Chondrocyte (in vitro differentiated cells): ENCODE measurements around the gene CYP1B1. TPM values are rescaled to one million over a fixed set of nuclear protein-coding genes. Genes with fewer than 3 reads are reported as not detected.
"Not testable (repeated sequence)": the region's sequence is repeated elsewhere in the genome, so short reads cannot be mapped to it uniquely, and the experiment has no call there.

ENCODE experiments used
- DNase-seq: peaks from one replicate; pipeline ENCODE4 v3.0.0; 2021; ENCODE audit warnings: mixed read lengths, low spot score
- H3K27ac Mint-ChIP-seq: one replicate; pipeline ENCODE4 v1.8.0; 2021; ENCODE audit warnings: mild to moderate bottlenecking, moderate library complexity, mixed read lengths; ENCODE audit not compliant: unreplicated experiment
- H3K27me3 Mint-ChIP-seq: 2 replicates; pipeline ENCODE4 v1.8.0; 2021; ENCODE audit warnings: low read depth, mixed read lengths
- H3K36me3 Mint-ChIP-seq: 2 replicates; pipeline ENCODE4 v1.8.0; 2021; ENCODE audit warnings: low read depth, mixed read lengths
- H3K4me1 Mint-ChIP-seq: 2 replicates; pipeline ENCODE4 v1.8.0; 2021; ENCODE audit warnings: low read depth, mild to moderate bottlenecking, mixed read lengths
- H3K4me3 Mint-ChIP-seq: one replicate; pipeline ENCODE4 v1.8.0; 2021; ENCODE audit warnings: mild to moderate bottlenecking, moderate library complexity, mixed read lengths; ENCODE audit not compliant: unreplicated experiment
- H3K9me3 Mint-ChIP-seq: 2 replicates; pipeline ENCODE4 v1.8.0; 2021; ENCODE audit warnings: low read depth, mixed read lengths
- CTCF ChIP-seq: fragments of 200-600 bp; sonication (generic); IDR thresholded peaks from 2 replicates; pipeline ENCODE4 v1.5.0; 2021; ENCODE audit warnings: antibody characterized with exemption, mild to moderate bottlenecking, moderate library complexity
- total RNA-seq: library from RNA; stranded (reverse); gene quantifications from 3 replicates; pipeline ENCODE4 v1.2.1, GENCODE V29; 2021

CYP1B1 gene
- total RNA-seq, 1 donor from 2014 or later, result 135 TPM

GRCh38 chr2:38095079-38095995 lies 19.4 kb upstream of the CYP1B1 start:
- Mint-ChIP-seq H3K4me1 (peaks cover 82% of the 10 kb centered on the region), H3K27me3 (no peaks in the 10 kb centered on the region)

GRCh38 chr2:38093527-38094165 lies 17.7 kb upstream of the CYP1B1 start:
- no peaks in the 10 kb centered on the region for H3K36me3 Mint-ChIP-seq
- DNase-seq, result no peak
- TF ChIP-seq CTCF, result no peak
- H3K9me3 Mint-ChIP-seq, result no peaks in the 10 kb centered on the region
- no peaks in the 10 kb centered on the region for H3K27me3 Mint-ChIP-seq
- H3K27ac Mint-ChIP-seq, result peak overlapping the region; percentile 91
- H3K4me3 Mint-ChIP-seq, result no peak overlapping the region
- H3K4me1 Mint-ChIP-seq, result peaks cover 74% of the 10 kb centered on the region

More at GRCh38 chr2:38095079-38095995, 19.4 kb upstream of the CYP1B1 start:
- peak overlapping the region; percentile 16 for H3K4me3 Mint-ChIP-seq
- H3K9me3 Mint-ChIP-seq, result no peaks in the 10 kb centered on the region
- H3K27ac Mint-ChIP-seq, result peak overlapping the region; percentile 94
- DNase-seq, result no peak
- peak; percentile 41 for TF ChIP-seq CTCF
- H3K36me3 Mint-ChIP-seq, result no peaks in the 10 kb centered on the region

- DNase-seq, result no peak
- H3K4me1 Mint-ChIP-seq, result peaks cover 61% of the 10 kb centered on the region
- H3K27me3 Mint-ChIP-seq, result no peaks in the 10 kb centered on the region
- no peaks in the 10 kb centered on the region for H3K9me3 Mint-ChIP-seq
- peak overlapping the region; percentile 91 for H3K27ac Mint-ChIP-seq
- H3K36me3 Mint-ChIP-seq, result no peaks in the 10 kb centered on the region
- no peak overlapping the region for H3K4me3 Mint-ChIP-seq
- TF ChIP-seq CTCF, result no peak
Measured at GRCh38 chr2:38092196-38092902, 16.4 kb upstream of the CYP1B1 start.

GRCh38 chr2:38091760-38092159 lies 15.8 kb upstream of the CYP1B1 start:
- H3K4me3 Mint-ChIP-seq, result no peak overlapping the region
- peak overlapping the region; percentile 91 for H3K27ac Mint-ChIP-seq
- no peaks in the 10 kb centered on the region for H3K36me3 Mint-ChIP-seq
- no peak for DNase-seq
- no peaks in the 10 kb centered on the region for H3K9me3 Mint-ChIP-seq
- H3K4me1 Mint-ChIP-seq, result peaks cover 56% of the 10 kb centered on the region
- H3K27me3 Mint-ChIP-seq, result no peaks in the 10 kb centered on the region
- TF ChIP-seq CTCF, result no peak

- peaks cover 48% of the 10 kb centered on the region for H3K4me1 Mint-ChIP-seq
- no peak for DNase-seq
- H3K36me3 Mint-ChIP-seq, result no peaks in the 10 kb centered on the region
- TF ChIP-seq CTCF, result no peak
- H3K4me3 Mint-ChIP-seq, result no peak overlapping the region
- no peaks in the 10 kb centered on the region for H3K27me3 Mint-ChIP-seq
- no peaks in the 10 kb centered on the region for H3K9me3 Mint-ChIP-seq
- no peak overlapping the region for H3K27ac Mint-ChIP-seq
Measured at GRCh38 chr2:38090928-38091327, 15.0 kb upstream of the CYP1B1 start.

GRCh38 chr2:38090212-38090611 lies 14.3 kb upstream of the CYP1B1 start:
- H3K9me3 Mint-ChIP-seq, H3K36me3 Mint-ChIP-seq, H3K27ac Mint-ChIP-seq, DNase-seq, H3K27me3 Mint-ChIP-seq, H3K4me3 Mint-ChIP-seq: not testable (repeated sequence)
- H3K4me1 Mint-ChIP-seq, result peaks cover 41% of the 10 kb centered on the region

- H3K27me3 Mint-ChIP-seq, H3K9me3 Mint-ChIP-seq, H3K27ac Mint-ChIP-seq, H3K36me3 Mint-ChIP-seq, H3K4me3 Mint-ChIP-seq, DNase-seq: not testable (repeated sequence)
- H3K4me1 Mint-ChIP-seq, result peaks cover 17% of the 10 kb centered on the region
Measured at GRCh38 chr2:38085998-38086698, 10.2 kb upstream of the CYP1B1 start.
